C4-2B (cell line): ENCODE measurements around the gene MSMB.
A peak's percentile ranks its signal among the peaks of the same experiment; 100 is the strongest.

Experiments
- H3K27ac ChIP-seq: fragments of 450-650 bp; 2 replicates; pipeline ENCODE4 v1.5.1; 2017
- ZFX ChIP-seq: fragments of 450-650 bp; IDR thresholded peaks from 2 replicates; pipeline ENCODE4 v1.6.1; 2017
- TF ChIP-seq, protein P1 (sequence below): fragments of 450-650 bp; conservative IDR thresholded peaks from 2 replicates; pipeline ENCODE4 v1.5.1; 2017; ENCODE audit warnings: mild to moderate bottlenecking

Gene MSMB

DNA sequence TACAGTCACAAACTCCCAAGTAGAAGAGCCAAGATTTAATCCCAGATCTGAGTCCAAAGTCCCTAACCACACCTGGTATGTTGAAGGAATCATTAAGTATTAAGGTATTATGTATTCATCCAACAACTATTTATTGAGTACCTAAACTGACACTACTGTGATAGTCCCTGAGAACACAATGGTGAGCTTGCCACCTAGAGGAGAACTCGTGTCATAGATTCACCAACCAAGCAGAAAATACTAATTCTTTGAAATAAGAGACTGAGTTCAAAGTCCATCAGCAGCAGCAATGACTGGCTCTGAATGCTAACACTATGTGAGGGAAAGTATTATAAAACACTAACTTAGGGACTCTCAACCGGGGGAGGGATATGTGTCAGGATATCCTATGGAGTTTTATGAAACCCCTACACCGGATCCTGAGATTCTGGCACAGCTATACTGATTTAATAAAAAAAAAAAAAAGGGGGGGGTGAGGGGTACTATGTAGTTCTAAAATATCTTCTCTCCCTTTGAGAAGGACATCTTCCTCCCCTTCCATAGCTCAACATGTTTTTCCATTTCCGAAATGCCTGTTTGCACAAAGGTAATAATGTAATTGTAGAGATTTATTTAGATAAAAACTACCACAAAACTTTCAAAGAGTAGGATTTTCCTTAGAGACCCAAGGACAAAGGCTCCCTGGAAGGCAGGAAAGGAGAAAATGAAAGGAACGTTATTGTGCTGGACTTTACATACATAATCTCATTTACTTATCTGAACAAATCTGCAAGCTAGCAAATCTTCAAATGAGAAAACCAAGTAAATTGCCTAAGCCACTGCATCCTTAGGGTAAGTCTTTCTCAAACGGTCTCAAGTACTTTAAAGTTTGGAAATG is 17.2 kb downstream of the MSMB start:
- H3K27ac ChIP-seq: no peak overlapping the region
- no peak for TF ChIP-seq ZFX
- TF ChIP-seq, protein P1, sequence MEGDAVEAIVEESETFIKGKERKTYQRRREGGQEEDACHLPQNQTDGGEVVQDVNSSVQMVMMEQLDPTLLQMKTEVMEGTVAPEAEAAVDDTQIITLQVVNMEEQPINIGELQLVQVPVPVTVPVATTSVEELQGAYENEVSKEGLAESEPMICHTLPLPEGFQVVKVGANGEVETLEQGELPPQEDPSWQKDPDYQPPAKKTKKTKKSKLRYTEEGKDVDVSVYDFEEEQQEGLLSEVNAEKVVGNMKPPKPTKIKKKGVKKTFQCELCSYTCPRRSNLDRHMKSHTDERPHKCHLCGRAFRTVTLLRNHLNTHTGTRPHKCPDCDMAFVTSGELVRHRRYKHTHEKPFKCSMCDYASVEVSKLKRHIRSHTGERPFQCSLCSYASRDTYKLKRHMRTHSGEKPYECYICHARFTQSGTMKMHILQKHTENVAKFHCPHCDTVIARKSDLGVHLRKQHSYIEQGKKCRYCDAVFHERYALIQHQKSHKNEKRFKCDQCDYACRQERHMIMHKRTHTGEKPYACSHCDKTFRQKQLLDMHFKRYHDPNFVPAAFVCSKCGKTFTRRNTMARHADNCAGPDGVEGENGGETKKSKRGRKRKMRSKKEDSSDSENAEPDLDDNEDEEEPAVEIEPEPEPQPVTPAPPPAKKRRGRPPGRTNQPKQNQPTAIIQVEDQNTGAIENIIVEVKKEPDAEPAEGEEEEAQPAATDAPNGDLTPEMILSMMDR: peak; percentile 84

DNA sequence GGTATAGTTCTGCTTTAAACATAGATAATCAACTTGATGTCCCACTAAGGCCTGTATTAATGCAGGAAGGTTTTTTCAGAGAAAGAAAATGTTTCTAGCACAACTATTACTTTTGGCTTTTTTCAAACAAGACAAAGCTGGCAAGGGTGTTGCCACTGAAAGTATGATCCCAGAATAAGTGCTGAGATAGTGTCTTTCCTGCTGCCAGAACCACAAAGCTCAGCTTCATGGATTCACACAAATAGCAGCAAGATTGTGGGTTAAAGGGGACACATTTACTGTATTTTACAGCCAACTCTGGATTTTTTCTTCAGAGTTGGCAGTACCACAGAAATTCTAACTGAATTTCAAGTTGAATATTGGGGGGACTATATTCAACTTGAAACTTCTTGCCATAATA is 20.0 kb downstream of the MSMB start:
- no peak for TF ChIP-seq ZFX
- TF ChIP-seq, protein P1: no peak
- no peak overlapping the region for H3K27ac ChIP-seq

DNA sequence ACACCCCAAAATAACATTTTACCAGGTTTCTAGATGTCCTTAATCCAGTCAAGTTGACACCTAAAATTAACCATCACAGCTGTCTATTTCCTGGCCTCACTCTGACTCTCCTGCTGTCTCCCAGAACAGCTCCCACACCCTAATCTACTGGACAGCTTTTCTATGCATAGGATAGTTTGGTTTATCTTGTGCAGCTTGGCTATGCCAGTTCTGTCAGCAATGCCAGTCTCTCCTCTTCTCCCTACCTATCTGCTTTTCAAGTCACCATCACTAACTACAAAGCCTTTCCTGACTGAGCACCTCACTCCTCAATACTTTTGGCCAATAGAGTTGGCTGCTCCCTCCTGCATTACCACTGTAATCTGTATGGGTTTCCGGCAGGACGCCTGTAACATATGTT is 20.7 kb downstream of the MSMB start:
- H3K27ac ChIP-seq: no peak overlapping the region
- TF ChIP-seq ZFX: no peak
- TF ChIP-seq, protein P1: no peak

DNA sequence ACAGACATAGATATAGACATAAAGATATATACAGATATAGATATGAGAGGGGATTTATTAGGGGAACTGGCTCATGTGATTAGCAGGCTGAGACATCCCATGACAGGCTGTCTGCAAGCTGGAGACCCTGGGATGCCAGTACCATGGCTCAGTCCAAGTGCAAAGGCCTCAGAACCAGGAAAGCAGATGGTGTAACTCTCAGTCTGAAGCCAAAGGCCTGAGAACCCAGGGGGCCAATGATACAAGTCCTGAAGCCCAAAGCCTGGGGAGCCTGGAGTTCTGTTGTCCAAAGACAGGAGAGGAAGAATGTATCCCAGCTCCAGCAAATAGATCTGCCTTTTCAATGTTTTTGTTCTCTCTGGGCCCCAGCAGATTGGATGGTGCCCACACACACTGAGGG is 21.1 kb downstream of the MSMB start:
- H3K27ac ChIP-seq: no peak overlapping the region
- TF ChIP-seq ZFX: no peak
- TF ChIP-seq, protein P1: no peak

DNA sequence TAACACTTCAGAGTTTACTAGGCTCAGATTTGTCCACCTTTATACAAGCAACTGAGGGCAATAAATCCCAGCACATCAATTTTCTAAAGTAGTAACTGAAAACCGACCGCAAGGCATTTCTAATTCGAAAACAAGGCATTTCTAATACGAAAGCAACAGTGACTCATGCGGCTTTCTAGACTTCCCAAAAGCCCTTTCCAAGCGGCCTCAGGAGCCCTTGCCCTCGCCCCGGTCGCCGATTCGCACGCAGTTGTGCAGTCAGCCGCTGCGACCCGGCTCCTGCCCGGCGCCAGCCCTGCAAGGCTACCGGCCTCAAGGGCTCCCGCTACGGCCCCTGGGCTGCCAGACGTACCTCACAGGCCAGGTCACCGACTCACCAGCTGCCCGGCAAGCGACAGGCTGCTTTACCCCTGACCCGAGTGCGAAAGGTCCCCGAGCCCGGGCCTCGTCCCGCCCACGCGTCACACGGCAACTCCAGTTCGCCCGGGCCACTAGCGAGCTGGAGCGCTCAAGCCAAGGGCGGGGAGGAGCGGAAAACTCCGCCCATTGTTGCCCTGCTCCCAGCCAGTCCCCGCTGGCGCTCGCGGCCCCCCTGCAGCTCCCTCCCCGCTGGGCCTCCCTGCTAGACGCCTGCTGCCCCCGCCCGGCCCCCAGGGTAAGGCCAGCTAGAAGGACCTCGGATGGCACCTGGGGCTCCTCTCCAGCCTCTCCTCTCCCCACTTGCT is 22.9 kb downstream of the MSMB start:
- peak overlapping the region; percentile 69 for H3K27ac ChIP-seq
- no peak for TF ChIP-seq ZFX
- TF ChIP-seq, protein P1: peak; percentile 54

DNA sequence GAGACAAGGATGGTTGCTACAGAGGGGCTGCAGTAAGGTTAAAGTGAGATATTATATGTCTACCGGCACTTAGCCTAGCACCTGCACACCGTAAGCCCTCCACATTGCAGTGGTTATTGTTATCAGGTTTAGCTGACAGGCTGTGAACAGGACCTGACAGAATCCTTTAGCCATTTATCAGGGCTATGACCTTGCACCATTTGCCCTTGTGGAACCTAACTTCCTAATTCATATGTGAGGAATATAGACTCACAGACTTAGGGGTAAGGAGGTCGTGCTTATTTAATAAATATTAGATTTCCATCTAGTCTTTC is 25.8 kb downstream of the MSMB start:
- TF ChIP-seq, protein P1: no peak
- TF ChIP-seq ZFX: no peak
- no peak overlapping the region for H3K27ac ChIP-seq

DNA sequence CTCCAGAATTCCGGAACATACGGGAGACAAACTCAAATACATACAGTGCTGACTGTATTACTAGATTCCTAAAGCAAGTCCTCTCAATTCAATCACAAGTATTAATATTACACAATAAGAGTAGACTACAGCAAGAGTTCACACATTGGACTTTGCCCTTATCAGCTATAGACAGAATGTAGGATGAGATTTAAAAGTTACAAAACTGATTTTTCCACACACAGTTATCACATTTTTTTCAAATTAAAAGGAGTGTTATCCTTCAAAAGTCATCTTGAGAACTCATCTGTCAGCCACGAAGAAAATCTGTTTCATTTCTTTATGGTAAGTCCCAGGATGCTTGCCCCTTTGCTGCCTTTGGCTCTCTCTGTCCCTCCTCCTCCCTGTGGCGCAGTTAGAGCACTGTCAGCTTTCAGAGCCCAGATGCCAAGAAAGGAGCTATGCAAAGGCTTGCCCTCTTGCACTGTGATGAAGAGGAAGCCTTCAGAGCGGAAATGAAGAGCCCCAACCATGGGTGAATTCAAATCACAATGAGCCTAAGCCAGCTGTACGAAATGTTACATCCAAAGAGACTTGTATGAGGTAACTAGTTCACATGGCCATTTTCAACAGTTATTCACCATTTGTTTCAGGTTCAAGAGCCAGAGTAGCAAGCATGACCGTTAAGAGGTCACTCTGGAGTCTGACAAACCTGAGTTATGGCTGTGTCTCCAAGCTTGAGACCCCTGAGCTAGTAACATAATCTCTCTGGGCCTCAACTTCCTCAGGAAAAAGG is 26.3 kb downstream of the MSMB start:
- TF ChIP-seq ZFX: no peak
- TF ChIP-seq, protein P1: no peak
- no peak overlapping the region for H3K27ac ChIP-seq
